GM19099 (cell line): ENCODE data around the gene KDM6A.

Source experiments
- POLR2A ChIP-seq: IDR thresholded peaks from 3 replicates; pipeline ENCODE4 v1.6.1; 2011; ENCODE audit warnings: low read depth; ENCODE audit not compliant: insufficient read length; ENCODE audit errors: extremely low read depth

KDM6A gene

DNA sequence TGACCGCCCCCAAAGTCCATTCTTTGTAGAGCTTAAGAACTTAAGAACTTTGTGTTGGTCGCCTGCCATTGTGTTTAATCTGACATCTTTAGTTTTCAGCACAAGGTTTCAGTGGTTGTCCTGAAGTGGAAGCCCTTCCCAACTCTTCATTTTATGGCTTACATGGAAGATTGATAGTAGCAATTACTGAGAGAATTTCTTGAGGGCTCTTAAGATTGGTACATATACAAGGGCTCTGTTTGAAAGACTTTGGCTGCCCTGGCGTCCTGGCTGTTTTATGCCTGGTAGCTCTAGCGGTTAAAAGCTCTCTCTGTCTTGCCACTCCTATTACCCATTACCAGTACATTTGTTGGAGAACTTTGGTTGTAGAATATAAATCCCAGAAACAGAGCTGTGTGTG lies 75.0 kb downstream of the KDM6A start:
- no peak for TF ChIP-seq POLR2A

DNA sequence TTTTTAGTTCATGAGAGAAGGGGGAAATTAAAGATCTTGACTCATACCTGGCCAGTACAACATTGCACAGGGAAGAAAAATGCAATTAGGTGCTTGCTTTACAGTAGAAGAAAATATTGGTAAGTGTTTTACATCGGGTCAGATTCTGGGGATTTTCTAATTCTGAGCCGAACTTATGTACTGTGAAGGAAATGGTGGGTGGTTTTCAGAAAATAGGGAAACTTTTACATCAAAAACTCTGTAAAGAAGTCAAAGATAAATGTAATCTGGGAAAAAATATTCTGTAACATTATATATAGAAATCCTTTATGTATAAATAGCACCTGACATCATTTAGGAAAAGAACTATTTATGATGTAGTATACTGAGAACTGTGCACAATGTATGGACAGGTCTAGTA lies 75.4 kb downstream of the KDM6A start:
- no peak for TF ChIP-seq POLR2A

DNA sequence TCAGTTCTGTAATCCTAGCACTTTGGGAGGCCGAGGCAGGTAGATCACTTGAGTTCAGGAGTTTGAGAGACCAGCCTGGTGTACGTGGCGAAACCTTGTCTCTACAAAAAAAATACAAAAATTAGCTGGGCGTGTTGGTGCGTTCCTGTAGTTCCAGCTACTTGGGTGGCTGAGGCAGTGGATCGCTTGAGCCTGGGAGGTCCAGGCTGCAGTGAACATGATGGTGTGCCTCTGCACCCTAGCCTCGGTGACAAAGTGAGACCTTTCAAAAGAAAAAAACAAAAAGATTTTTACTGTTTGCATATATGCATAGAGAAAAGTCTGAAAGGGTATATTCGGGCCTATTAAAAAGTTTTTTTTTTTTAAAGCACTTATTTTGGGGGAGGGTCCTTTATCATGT lies 76.1 kb downstream of the KDM6A start:
- no peak for TF ChIP-seq POLR2A

DNA sequence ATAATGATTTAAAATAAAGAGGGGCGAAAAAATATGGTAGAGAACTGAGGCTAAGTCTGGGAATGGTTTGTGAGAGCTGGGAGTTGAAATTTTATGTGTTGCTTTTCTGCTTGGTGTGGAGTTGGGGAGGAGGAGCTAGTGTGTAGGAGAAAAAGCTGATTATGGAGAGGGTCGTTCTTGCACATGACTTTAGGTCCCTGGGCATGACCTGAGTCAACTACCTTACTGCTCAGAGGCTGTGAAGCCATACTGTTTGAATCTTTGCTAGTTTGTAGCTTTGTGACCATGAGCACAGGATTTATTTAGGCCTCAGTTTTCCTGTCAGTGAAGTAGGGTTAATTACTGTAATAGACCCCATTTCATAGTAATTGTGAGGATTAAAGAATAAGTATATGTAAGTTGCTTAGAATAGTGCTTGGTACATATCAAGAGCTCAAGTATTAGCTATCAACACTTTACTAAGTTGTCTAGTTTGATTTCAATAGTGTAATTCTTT lies 78.6 kb downstream of the KDM6A start:
- no peak for TF ChIP-seq POLR2A

DNA sequence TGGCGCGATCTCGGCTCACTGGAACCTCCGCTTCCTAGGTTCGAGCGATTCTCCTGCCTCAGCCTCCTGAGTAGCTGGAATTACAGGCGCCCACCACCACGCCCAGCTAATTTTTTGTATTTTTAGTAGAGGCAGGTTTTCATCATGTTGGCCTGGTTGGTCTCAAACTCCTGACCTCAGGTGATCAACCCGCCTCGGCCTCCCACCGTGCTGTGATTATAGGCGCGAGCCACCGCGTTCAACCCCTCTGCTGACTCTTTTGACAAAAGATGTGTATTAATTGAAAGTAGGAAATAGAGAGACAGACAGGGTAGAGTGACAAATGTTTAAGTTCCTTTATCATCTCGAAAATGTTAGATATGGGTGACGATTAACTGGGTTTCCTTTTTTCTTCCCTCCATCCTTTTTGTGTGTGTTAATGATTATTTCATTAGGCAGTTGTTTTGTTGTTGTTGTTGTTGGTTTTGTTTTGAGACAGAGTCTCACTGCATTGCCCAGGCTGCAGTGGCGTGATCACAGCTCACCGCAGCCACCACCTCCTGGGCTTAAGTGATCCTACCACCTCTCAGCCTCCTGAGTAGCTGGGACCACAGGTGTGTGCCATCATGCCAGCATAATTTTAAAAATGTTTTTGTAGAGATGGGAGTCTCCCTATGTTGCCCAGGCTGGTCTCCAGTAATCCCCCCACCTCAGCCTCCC lies 79.5 kb downstream of the KDM6A start:
- no peak for TF ChIP-seq POLR2A

DNA sequence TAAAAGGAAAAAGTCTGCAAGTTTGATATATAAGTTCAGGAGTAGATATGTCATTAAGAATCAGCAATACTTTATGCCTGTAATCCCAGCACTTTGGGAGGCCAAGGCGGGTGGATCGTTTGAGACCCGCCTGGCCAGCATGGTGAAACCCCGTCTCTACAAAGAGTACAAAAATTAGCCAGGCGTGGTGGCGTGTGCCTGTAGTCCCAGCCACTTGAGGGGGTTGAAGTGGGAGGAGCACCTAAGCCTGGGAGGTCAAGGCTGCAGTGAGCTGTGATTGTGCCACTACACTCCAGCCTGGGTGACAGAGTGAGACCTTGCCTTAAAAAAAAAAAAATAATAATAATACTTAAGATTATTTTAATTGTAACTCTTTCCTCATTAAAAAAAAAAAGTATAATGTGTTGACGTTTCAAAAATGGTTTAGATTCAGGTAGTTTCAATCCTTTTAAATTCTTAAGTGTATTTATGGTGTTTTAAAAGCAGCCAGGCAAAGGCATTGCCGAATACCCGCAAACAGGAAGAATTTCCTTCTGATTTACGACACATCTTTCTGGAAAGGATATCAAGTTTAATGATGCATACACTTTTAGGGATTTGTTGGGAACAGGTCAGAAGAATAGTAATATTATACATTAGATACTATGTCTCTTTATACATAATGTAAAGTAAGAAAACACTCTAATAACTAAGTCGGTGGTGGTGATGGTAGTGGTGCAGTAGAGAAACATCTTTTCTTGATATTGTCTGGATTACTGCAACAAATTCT lies 80.9 kb downstream of the KDM6A start:
- no peak for TF ChIP-seq POLR2A

DNA sequence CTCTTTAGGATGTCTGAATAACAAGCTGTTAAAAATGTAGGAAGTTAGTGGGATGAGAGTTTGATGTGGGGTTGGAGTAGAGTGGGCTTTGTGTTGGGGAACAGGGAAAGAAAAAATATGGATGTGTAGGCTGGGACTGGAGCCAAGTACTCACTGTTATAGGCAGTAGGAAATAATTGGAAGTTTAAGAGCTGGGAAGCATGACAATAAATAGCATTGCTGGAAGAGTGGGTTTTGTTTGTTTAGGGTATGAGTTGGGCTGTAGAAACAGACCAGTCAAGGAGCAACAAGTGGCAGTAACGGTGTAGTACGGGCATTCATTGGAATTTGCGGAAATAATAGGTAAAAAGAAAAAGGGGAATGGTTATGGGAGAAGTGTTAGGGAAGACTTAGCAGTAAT lies 81.6 kb downstream of the KDM6A start:
- TF ChIP-seq POLR2A: no peak

DNA sequence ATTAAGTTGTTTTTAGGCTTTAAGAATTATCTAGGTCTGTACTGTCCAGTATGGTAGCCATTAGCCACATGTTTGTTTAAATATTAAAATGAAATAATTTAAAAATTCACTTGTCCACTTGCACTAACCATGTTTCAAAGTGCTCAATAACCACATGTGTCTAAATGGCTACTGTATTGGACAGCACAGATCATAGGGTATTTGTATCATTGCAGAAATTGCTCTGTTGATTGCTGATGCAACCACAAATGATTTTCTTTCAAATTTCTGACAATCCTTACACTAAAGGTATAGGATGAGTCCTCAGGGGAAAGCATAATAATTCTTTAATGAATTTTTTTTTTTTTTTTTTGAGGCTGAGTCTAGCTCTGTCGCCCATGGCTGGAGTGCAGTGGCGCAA lies 84.9 kb downstream of the KDM6A start:
- TF ChIP-seq POLR2A: no peak

DNA sequence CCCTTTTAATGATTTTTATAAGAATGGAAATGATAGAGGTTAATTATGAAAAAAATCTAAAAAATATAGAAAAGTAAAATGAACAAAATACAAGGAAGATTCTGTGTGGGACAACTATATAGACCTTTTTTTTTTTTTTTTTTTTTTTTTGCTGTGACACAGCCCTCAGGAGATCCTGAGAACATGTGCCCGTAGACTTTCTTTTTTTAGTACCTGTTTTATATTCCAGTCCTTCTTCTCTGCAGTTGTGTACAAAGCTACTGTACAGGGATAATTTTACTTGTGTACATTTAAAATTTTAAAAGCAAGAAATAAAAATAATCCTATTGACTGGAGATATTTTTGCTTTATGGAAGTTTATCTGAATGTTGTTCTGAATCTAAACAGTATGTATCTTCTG lies 85.5 kb downstream of the KDM6A start:
- no peak for TF ChIP-seq POLR2A

DNA sequence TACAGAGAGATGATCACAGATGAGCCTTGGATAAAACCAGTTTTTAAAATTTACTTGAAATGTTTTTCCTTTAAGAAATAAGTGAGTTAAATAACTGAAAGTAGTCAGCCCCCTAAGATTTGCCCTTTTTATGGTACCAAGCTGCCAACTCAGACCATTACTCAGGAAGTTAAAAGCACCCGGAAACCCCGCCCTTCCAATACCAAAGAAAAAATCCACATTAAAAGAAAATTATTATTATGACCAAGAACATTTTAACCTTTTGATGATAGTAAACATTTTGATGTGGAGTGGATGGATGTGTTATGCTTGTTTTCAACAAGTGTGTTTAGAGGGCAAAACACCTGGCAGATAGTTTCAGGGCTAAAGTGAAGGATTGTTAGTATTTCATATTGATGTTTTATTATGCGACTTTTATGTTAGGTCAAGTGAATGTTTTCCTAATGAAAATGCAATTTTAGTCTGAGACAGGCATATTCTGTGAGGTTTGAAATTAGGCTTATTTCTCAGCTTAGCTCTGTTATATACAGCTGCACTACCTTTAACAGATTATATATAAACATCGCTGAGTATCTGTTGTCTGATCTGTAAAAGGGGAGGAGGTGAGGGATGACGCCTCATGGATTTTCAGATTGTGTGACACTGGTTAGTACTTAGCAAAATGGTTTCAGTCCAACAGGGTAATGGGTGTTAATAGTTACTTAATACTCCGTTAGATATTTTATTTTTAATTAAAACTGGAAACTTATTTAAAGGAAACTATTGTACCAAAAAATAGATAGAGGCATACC lies 89.0 kb downstream of the KDM6A start:
- TF ChIP-seq POLR2A: no peak

DNA sequence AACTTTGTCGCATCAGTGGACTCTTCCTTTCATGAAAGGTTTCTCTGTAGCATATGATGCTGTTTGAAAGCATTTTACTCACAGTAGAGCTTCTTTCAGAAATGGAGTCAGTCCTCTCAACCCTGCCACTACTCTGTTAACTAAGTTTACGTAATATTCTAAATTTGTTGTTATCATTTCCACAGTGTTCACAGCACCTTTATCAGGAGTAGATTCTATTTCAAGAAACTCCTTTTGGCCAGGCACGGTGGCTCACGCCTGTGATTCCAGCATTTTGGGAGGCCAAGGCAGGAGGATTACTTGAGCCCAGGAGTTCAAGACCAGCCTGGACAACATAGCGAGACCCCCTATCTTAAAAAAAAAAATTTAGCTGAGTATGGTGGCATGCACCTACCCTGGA lies 90.0 kb downstream of the KDM6A start:
- no peak for TF ChIP-seq POLR2A

DNA sequence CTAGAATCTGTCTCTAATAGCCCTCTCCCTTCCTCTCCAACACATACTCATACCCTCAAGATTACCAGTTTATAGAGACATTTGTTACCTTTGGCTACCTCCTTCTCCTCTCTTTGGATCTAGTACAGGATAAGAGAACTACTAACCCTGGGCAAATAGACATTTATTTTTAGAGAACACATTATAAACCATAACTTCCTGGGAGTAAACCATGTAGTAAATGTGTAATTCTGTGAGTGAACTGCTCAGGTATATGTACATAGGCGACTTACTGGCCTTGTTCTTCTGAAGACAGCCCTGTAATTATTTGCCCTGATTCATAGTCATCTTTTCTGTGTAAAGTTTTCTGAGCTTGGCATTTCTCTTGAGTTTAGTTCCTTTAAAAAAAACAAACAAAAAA lies 94.2 kb downstream of the KDM6A start:
- no peak for TF ChIP-seq POLR2A

DNA sequence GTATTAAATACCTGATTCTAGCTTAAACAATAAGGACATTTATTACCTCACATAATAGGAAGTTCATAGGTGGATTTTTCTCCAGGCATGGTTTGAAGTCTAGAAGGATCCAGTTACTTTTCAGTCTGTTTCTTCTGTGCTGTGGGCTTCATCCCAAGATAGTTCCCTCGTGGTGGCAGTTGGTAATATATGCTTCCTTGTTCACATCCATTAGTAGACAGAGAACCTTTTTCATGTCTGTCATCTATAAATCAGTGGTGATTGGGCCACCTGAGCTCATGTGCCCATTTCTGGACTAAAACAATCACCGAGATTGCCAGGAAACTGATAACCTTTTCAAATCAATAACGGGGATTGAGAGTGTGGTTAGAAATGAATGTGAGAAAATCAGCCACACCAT lies 97.7 kb downstream of the KDM6A start:
- TF ChIP-seq POLR2A: no peak

DNA sequence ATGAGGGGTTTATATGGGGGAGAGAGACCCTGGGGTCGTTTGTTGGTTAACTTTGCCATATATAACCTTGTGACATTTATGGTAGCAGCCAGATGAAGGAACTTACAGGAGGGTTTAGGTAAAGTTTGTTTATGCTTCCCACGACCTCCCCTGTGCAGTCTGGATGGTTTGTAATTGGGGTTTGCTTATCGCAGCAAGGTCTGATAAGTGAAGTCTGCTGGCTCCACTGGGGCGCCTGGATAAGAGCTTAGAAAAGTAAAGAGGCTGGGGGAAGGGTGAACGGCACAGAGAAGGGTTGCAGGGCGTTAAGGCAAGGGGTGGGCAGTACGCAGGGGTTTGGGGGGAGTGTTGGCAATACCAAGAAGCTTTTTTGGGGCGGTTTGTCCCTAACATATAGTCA lies 98.7 kb downstream of the KDM6A start:
- TF ChIP-seq POLR2A: no peak

DNA sequence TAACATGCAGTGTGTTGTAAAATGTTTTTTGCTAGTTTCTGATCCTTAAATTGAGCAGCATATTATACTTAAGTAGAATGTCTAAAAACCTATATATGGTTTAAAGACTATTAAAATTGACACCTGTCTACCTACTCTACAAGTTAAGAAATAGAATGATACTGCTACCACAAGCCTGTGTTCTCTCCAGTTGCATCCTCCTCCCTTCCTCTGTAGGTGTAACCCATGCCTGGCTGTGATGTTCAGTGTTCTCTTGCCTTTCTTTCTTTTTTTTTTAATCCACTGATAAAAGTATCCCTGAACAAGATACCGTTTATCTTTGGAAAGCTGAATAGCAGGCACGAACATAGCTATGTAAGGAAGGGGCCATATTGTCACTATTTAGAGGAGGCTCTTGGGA lies 99.1 kb downstream of the KDM6A start:
- no peak for TF ChIP-seq POLR2A
